ENCODE results near the gene KCTD11.
A peak's percentile ranks its signal among the peaks of the same experiment; 100 is the strongest.

The KCTD11 gene

GRCh38 chr17:7403043-7403726 is 51.2 kb downstream of the KCTD11 start:
- H3K36me3 Mint-ChIP-seq (ENCODE audit: insufficient read depth) = peaks cover 18% of the 10 kb centered on the region
- H3K27me3 Mint-ChIP-seq = no peaks in the 10 kb centered on the region
- peak overlapping the region in 1 of 2 donors; percentile 92 for H3K27ac Mint-ChIP-seq
- ATAC-seq (replicated peaks) = no peak
- peaks cover 10 to 13% of the 10 kb centered on the region in 2 donors for H3K4me1 Mint-ChIP-seq (ENCODE audit: low read depth in 2 of 2)
- DNase-seq = no peak
- H3K4me3 Mint-ChIP-seq = peak overlapping the region; percentile 91 to 95
- H3K9me3 Mint-ChIP-seq = no peaks in the 10 kb centered on the region

DNA sequence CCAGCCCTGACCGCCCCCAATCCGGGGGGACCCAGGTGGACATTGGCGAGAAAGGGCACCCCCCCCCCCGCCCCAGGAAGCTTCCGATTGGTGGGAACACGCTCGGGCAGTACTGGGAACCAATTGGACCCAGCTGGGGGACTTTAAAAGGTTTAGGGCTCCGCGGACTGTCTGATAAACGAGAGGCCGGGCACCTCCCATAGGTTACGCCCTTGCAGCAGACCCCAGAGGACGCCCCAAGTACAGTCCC is 51.7 kb downstream of the KCTD11 start:
- Mint-ChIP-seq H3K9me3 (no peaks in the 10 kb centered on the region), H3K4me1 (ENCODE audit: low read depth in 2 of 2) (peaks cover 10 to 13% of the 10 kb centered on the region in 2 donors), H3K4me3 (peak overlapping the region; percentile 91 to 95), H3K27me3 (no peaks in the 10 kb centered on the region), H3K36me3 (ENCODE audit: insufficient read depth) (peaks cover 18% of the 10 kb centered on the region), H3K27ac (peak overlapping the region in 1 of 2 donors; percentile 92)
- ATAC-seq (replicated peaks) (peak; percentile 19), DNase-seq (no peak)

DNA sequence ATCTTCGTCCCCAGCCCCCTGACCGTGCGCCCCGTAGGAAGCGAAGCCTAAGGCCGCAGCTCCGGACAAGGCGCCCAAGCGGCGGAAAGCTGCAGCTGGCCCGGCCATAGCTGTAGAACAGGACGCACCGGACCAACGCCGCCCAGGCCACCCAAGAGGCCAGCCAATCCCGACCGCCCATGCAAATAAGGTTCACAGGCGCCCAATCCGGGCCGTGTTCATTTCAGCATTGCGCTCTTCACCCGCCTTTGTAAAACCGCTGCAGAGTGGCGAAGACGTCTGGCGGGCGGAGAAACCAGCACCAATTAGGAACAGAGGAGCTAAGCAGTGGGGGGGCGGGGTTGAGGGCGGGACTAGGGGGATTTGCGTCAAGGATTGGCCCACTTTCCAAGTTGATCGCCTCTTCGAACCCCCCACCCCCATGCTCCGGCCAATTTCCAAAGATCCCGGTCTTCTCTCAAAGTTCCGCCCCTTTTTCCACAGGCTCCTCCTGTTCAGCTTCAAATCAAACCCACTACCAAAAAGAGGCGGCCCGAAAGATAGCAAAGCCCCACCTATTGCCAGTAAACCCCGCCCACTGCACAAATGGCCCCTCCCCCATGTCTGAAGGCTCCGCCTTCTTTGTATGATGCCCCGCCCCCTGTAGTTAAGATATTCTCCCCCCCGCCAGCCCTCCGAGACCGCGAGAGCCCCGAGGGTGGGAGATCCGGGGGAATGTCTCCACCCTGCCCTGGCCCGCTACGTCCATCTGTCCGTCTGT is 52.2 kb downstream of the KCTD11 start, which contains the start of gene TMEM256:
Gene TMEM256, minus strand, starts transcription at position 121 of the 760 bp plus-strand sequence. Its CDS starts 13 bp downstream, at position 108.
- ATAC-seq (replicated peaks) = peak; percentile 87
- H3K4me1 Mint-ChIP-seq (ENCODE audit: low read depth in 2 of 2) = peaks cover 10 to 13% of the 10 kb centered on the region in 2 donors
- H3K27ac Mint-ChIP-seq = peak within 1 kb of the TSS; percentile 88 to 92
- peak within 1 kb of the TSS; percentile 91 to 95 for H3K4me3 Mint-ChIP-seq
- peak; percentile 88 to 91 (median 89) for DNase-seq
- H3K27me3 Mint-ChIP-seq = no peaks in the 10 kb centered on the region
- H3K9me3 Mint-ChIP-seq = no peaks in the 10 kb centered on the region
- peaks cover 18% of the 10 kb centered on the region for H3K36me3 Mint-ChIP-seq (ENCODE audit: insufficient read depth)

Data from effector memory CD8-positive, alpha-beta T cell (primary cell).